Mesendoderm (in vitro differentiated cells): Measurements from ENCODE around the gene XKR7.
A peak's percentile ranks its signal among the peaks of the same experiment; 100 is the strongest.

Experiments used
- DNase-seq: peaks from one replicate; pipeline ENCODE4 v3.0.0; 2013
- H2AK5ac ChIP-seq: 2 replicates; pipeline ENCODE4 v1.6.1; 2013; ENCODE audit warnings: low read length, inconsistent platforms
- H2BK120ac ChIP-seq: 2 replicates; pipeline ENCODE4 v1.6.1; 2013; ENCODE audit warnings: low read depth, mild to moderate bottlenecking, low read length, moderate library complexity, mixed read lengths
- H2BK15ac ChIP-seq: replicated peaks from 2 replicates; pipeline ENCODE4 v1.6.1; 2013; ENCODE audit warnings: low read depth, mild to moderate bottlenecking, moderate library complexity
- H2BK5ac ChIP-seq: 2 replicates; pipeline ENCODE4 v1.6.1; 2013; ENCODE audit warnings: low read length, inconsistent platforms
- H3K18ac ChIP-seq: 2 replicates; pipeline ENCODE4 v1.6.1; 2013; ENCODE audit warnings: mild to moderate bottlenecking, low read length, mixed read lengths
- H3K23ac ChIP-seq: one replicate; pipeline ENCODE4 v1.6.1; 2013; ENCODE audit warnings: low read length
- H3K27ac ChIP-seq: 2 replicates; pipeline ENCODE4 v1.5.1; 2013; ENCODE audit warnings: low read depth, mild to moderate bottlenecking, inconsistent platforms, low read length, moderate library complexity
- H3K27me3 ChIP-seq: 2 replicates; pipeline ENCODE4 v1.6.1; 2013; ENCODE audit warnings: low read length, control low read depth, mild to moderate bottlenecking, inconsistent platforms; ENCODE audit not compliant: insufficient read depth, poor library complexity
- H3K36me3 ChIP-seq: 2 replicates; pipeline ENCODE4 v1.6.1; 2013; ENCODE audit warnings: low read length, inconsistent platforms; ENCODE audit not compliant: control insufficient read depth, insufficient read depth
- H3K4ac ChIP-seq: one replicate; pipeline ENCODE4 v1.6.1; 2013; ENCODE audit warnings: low read depth, mild to moderate bottlenecking, low read length, moderate library complexity
- H3K4me1 ChIP-seq: 2 replicates; pipeline ENCODE4 v1.6.1; 2013; ENCODE audit warnings: low read depth, low read length, inconsistent platforms; ENCODE audit not compliant: control insufficient read depth
- H3K4me2 ChIP-seq: 2 replicates; pipeline ENCODE4 v1.6.1; 2013; ENCODE audit warnings: low read length
- H3K4me3 ChIP-seq: 2 replicates; pipeline ENCODE4 v1.5.1; 2013; ENCODE audit warnings: mild to moderate bottlenecking, low read length
- H3K56ac ChIP-seq: one replicate; pipeline ENCODE4 v1.6.1; 2013; ENCODE audit warnings: low read length
- H3K79me1 ChIP-seq: 2 replicates; pipeline ENCODE4 v1.6.1; 2013; ENCODE audit warnings: low read length, inconsistent platforms
- H3K79me2 ChIP-seq: 2 replicates; pipeline ENCODE4 v1.6.1; 2013; ENCODE audit warnings: mild to moderate bottlenecking, low read length; ENCODE audit not compliant: control insufficient read depth, insufficient read depth
- H3K9ac ChIP-seq: 2 replicates; pipeline ENCODE4 v1.6.1; 2013; ENCODE audit warnings: low read length, inconsistent platforms
- H4K5ac ChIP-seq: one replicate; pipeline ENCODE4 v1.6.1; 2013; ENCODE audit warnings: low read length
- H4K8ac ChIP-seq: one replicate; pipeline ENCODE4 v1.6.1; 2013; ENCODE audit warnings: low read depth, mild to moderate bottlenecking, control low read depth, low read length, moderate library complexity
- WGBS: extraction: QIAGEN DNeasy Blood & Tissue Kit; methylation state at CpG from one replicate; pipeline ENCODE4 v1.1.7; 2013; ENCODE audit warnings: low lambda C conversion rate, missing lambda C conversion rate; ENCODE audit not compliant: insufficient coverage; ENCODE audit errors: extremely low coverage; 5-methylcytosine and 5-hydroxymethylcytosine counted together

Gene XKR7

DNA sequence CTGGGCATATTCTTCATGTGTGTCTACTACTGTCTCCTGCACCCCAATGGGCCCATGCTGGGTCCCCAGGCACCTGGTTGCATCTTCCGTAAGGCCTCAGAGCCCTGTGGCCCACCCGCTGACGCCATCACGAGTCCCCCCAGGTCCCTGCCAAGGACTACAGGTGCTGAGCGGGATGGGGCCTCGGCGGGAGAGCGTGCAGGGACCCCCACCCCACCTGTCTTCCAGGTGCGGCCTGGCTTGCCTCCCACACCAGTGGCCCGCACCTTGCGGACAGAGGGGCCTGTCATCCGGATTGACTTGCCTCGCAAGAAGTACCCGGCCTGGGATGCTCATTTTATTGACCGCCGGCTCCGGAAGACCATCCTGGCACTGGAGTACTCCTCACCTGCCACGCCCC, 29.0 kb downstream of the XKR7 start:
- H3K79me1 ChIP-seq, result no peaks in the 10 kb centered on the region
- H3K23ac ChIP-seq, result no peak overlapping the region
- H2AK5ac ChIP-seq, result no peak overlapping the region
- no peak overlapping the region for H4K5ac ChIP-seq
- H3K27me3 ChIP-seq, result peaks cover 13% of the 10 kb centered on the region
- H3K4me2 ChIP-seq, result no peak overlapping the region
- H3K18ac ChIP-seq, result no peak overlapping the region
- no peak overlapping the region for H3K56ac ChIP-seq
- no peak overlapping the region for H2BK5ac ChIP-seq
- H3K27ac ChIP-seq, result no peak overlapping the region
- H2BK15ac ChIP-seq, result no peak overlapping the region
- no peak overlapping the region for H3K4ac ChIP-seq
- no CpG with 5 or more reads among the region's 18 CpGs for WGBS
- H3K9ac ChIP-seq, result no peak overlapping the region
- H3K4me1 ChIP-seq, result no peaks in the 10 kb centered on the region
- no peaks in the 10 kb centered on the region for H3K79me2 ChIP-seq
- no peaks in the 10 kb centered on the region for H3K36me3 ChIP-seq
- no peak overlapping the region for H4K8ac ChIP-seq
- H2BK120ac ChIP-seq, result no peak overlapping the region
- DNase-seq, result no peak
- H3K4me3 ChIP-seq, result no peak overlapping the region

DNA sequence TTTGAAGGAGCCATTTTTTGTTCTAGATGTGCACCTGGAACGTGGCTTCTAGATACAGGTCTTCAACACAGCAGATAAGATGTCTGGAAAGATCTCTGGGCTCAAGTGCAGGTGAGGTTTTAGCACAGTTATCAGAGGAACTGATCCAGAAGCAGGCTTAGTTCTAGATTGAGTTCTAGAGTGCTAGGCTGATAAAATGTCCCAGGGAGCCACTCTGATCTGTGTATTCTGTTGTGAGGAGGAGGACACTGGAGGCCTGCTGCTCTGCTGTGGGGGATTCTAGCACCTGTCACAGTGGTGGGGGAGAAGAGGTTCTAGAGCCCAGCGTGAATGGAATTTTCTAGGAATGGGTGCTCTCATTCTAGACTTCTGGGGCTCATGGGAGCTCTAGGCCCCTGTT, 30.3 kb downstream of the XKR7 start:
- no peak for DNase-seq

GRCh38 chr20:32003325-32003724, 35.4 kb downstream of the XKR7 start:
- no peak overlapping the region for H2BK5ac ChIP-seq
- H3K4me2 ChIP-seq, result no peak overlapping the region
- H3K4me1 ChIP-seq, result peaks cover 6% of the 10 kb centered on the region
- H2AK5ac ChIP-seq, result no peak overlapping the region
- no peak overlapping the region for H3K27ac ChIP-seq
- DNase-seq, result no peak
- H3K79me1 ChIP-seq, result no peaks in the 10 kb centered on the region
- H4K8ac ChIP-seq, result no peak overlapping the region
- no peak overlapping the region for H3K18ac ChIP-seq
- WGBS, result no CpG with 5 or more reads among the region's 2 CpGs
- H3K79me2 ChIP-seq, result no peaks in the 10 kb centered on the region
- H3K36me3 ChIP-seq, result no peaks in the 10 kb centered on the region
- H4K5ac ChIP-seq, result no peak overlapping the region
- no peak overlapping the region for H3K9ac ChIP-seq
- H3K4me3 ChIP-seq, result no peak overlapping the region
- H3K27me3 ChIP-seq, result no peaks in the 10 kb centered on the region
- H2BK15ac ChIP-seq, result no peak overlapping the region
- no peak overlapping the region for H3K56ac ChIP-seq
- no peak overlapping the region for H3K23ac ChIP-seq
- H3K4ac ChIP-seq, result no peak overlapping the region
- H2BK120ac ChIP-seq, result no peak overlapping the region

More for the DNA sequence above, 30.3 kb downstream of the XKR7 start:
- Histone ChIP-seq H3K56ac (no peak overlapping the region), H4K8ac (no peak overlapping the region), H2AK5ac (no peak overlapping the region), H2BK15ac (no peak overlapping the region), H4K5ac (no peak overlapping the region), H3K36me3 (no peaks in the 10 kb centered on the region), H3K4me1 (no peaks in the 10 kb centered on the region), H3K4me3 (no peak overlapping the region), H3K79me2 (no peaks in the 10 kb centered on the region), H3K18ac (no peak overlapping the region), H3K79me1 (no peaks in the 10 kb centered on the region), H2BK5ac (no peak overlapping the region), H3K27me3 (peaks cover 13% of the 10 kb centered on the region), H3K9ac (no peak overlapping the region), H3K27ac (no peak overlapping the region), H2BK120ac (no peak overlapping the region), H3K23ac (no peak overlapping the region), H3K4me2 (no peak overlapping the region), H3K4ac (no peak overlapping the region)
- WGBS, result no CpG with 5 or more reads among the region's 2 CpGs

- DNase-seq, result peak; percentile 39
- Histone ChIP-seq H3K4me3 (no peak overlapping the region), H3K4ac (no peak overlapping the region), H2BK5ac (no peak overlapping the region), H3K9ac (no peak overlapping the region), H3K56ac (no peak overlapping the region), H3K18ac (no peak overlapping the region), H2AK5ac (no peak overlapping the region), H4K5ac (no peak overlapping the region), H3K79me2 (no peaks in the 10 kb centered on the region), H3K4me1 (peaks cover 9% of the 10 kb centered on the region), H3K23ac (no peak overlapping the region), H3K79me1 (no peaks in the 10 kb centered on the region), H3K36me3 (no peaks in the 10 kb centered on the region), H3K27me3 (no peaks in the 10 kb centered on the region), H3K4me2 (no peak overlapping the region), H2BK15ac (no peak overlapping the region), H2BK120ac (no peak overlapping the region), H4K8ac (no peak overlapping the region), H3K27ac (no peak overlapping the region)
Observed at GRCh38 chr20:32004963-32005362, 37.0 kb downstream of the XKR7 start.

GRCh38 chr20:32006053-32006452, 38.1 kb downstream of the XKR7 start:
- no peak overlapping the region for H3K27ac ChIP-seq

More at GRCh38 chr20:32006053-32006452, 38.1 kb downstream of the XKR7 start:
- H4K8ac ChIP-seq, result no peak overlapping the region
- H2AK5ac ChIP-seq, result no peak overlapping the region
- H3K9ac ChIP-seq, result no peak overlapping the region
- WGBS, result no CpG with 5 or more reads among the region's 5 CpGs
- H4K5ac ChIP-seq, result no peak overlapping the region
- no peak overlapping the region for H3K4ac ChIP-seq
- no peaks in the 10 kb centered on the region for H3K36me3 ChIP-seq
- H2BK5ac ChIP-seq, result no peak overlapping the region
- no peaks in the 10 kb centered on the region for H3K79me2 ChIP-seq
- no peak for DNase-seq
- no peak overlapping the region for H3K18ac ChIP-seq
- H3K56ac ChIP-seq, result no peak overlapping the region
- H3K79me1 ChIP-seq, result no peaks in the 10 kb centered on the region
- no peak overlapping the region for H2BK120ac ChIP-seq
- H3K4me1 ChIP-seq, result peaks cover 10% of the 10 kb centered on the region
- no peak overlapping the region for H3K23ac ChIP-seq
- no peaks in the 10 kb centered on the region for H3K27me3 ChIP-seq
- H3K4me2 ChIP-seq, result no peak overlapping the region
- no peak overlapping the region for H3K4me3 ChIP-seq
- H2BK15ac ChIP-seq, result no peak overlapping the region
